T-cell (primary cell): Measurements from ENCODE around the gene ABL1. TPM values are rescaled to one million over a fixed set of nuclear protein-coding genes. Genes with fewer than 3 reads are reported as not detected.

Experiments used
- ATAC-seq, 4 experiments: fragments of 200-7000 bp in 3 of 4; fragments of 150-1000 bp in 1 of 4; cut with Tn5 transposase; replicated peaks in 1 of 4; 1 replicate in 3 of 4; 2 replicates in 1 of 4; pipeline ENCODE4 v1.10.0; 2021; ENCODE audit warnings: moderate library complexity in 3 of 4, mild to moderate bottlenecking in 2 of 4, moderate number of reproducible peaks in 1 of 4
- CTCF ChIA-PET, 2 donors: fragments of 300-600 bp; sonication (Branson Sonifier 250); formaldehyde crosslinking; loops; one replicate each; lab custom pipeline; 2022; ENCODE audit warnings: antibody characterized with exemption in 2 of 2; lab: Charles Lee
- POLR2A ChIA-PET, 2 donors: fragments of 300-600 bp; sonication (Branson Sonifier 250); formaldehyde crosslinking; loops; one replicate each; lab custom pipeline; 2022; ENCODE audit warnings: antibody characterized with exemption in 2 of 2; lab: Charles Lee
- DNase-seq, 35 experiments: peaks; one replicate each; pipeline versions ENCODE4 v3.0.0 to v3.0.0-alpha.2; 2013 to 2023
- H3K27ac ChIP-seq: one replicate; pipeline ENCODE4 v1.5.1; 2013; ENCODE audit warnings: low read length
- H3K27me3 ChIP-seq, 2 experiments: replicated peaks in 1 of 2; 1 replicate in 1 of 2; 2 replicates in 1 of 2; pipeline versions ENCODE4 v1.6.1 to v1.7.0; 2013; ENCODE audit warnings: low read length in 1 of 2, mixed read lengths in 1 of 2; ENCODE audit not compliant: control insufficient read depth in 2 of 2, insufficient read depth in 2 of 2; ENCODE audit errors: extremely low read depth in 1 of 2
- H3K36me3 ChIP-seq, 2 donors: 1 replicate in 1 of 2; 2 replicates in 1 of 2; pipeline versions ENCODE4 v1.6.1 to v1.7.0; 2013; ENCODE audit warnings: low read length in 1 of 2; ENCODE audit not compliant: control insufficient read depth in 2 of 2, insufficient read depth in 1 of 2; ENCODE audit errors: extremely low read depth in 1 of 2
- H3K4me1 ChIP-seq, 2 experiments: 1 replicate in 1 of 2; 2 replicates in 1 of 2; pipeline versions ENCODE4 v1.6.1 to v1.7.0; 2013; ENCODE audit warnings: low read length in 2 of 2, mixed read lengths in 1 of 2; ENCODE audit not compliant: insufficient read depth in 2 of 2, control insufficient read depth in 1 of 2; ENCODE audit errors: extremely low read depth in 1 of 2
- H3K4me3 ChIP-seq, 2 donors: 1 replicate in 1 of 2; 2 replicates in 1 of 2; pipeline versions ENCODE4 v1.5.1 to v1.7.0; 2013; ENCODE audit warnings: mild to moderate bottlenecking in 2 of 2, low read length in 1 of 2, moderate library complexity in 1 of 2; ENCODE audit not compliant: control insufficient read depth in 1 of 2; ENCODE audit errors: extremely low read depth in 1 of 2
- H3K9me3 ChIP-seq: 2 replicates; pipeline ENCODE4 v1.7.0; 2013
- H3K27ac Mint-ChIP-seq, 2 donors: one replicate each; pipeline ENCODE4 v1.8.0; 2020 to 2021; ENCODE audit warnings: mild to moderate bottlenecking in 2 of 2, mixed read lengths in 2 of 2
- H3K27me3 Mint-ChIP-seq, 2 donors: one replicate each; pipeline ENCODE4 v1.8.0; 2021 to 2022; ENCODE audit warnings: mixed read lengths in 2 of 2
- H3K36me3 Mint-ChIP-seq: one replicate; pipeline ENCODE4 v1.8.0; 2021; ENCODE audit warnings: mixed read lengths
- H3K4me1 Mint-ChIP-seq, 3 donors: one replicate each; pipeline ENCODE4 v1.8.0; 2020 to 2022; ENCODE audit warnings: mixed read lengths in 3 of 3, mild to moderate bottlenecking in 1 of 3
- H3K4me3 Mint-ChIP-seq, 3 donors: one replicate each; pipeline ENCODE4 v1.8.0; 2020 to 2022; ENCODE audit warnings: mild to moderate bottlenecking in 3 of 3, mixed read lengths in 3 of 3, moderate library complexity in 3 of 3
- H3K9me3 Mint-ChIP-seq, 3 donors: one replicate each; pipeline ENCODE4 v1.8.0; 2020 to 2022; ENCODE audit warnings: mixed read lengths in 3 of 3
- WGBS: methylation state at CpG from one replicate; pipeline ENCODE4 v1.1.5; 2013; ENCODE audit warnings: missing lambda C conversion rate; ENCODE audit not compliant: insufficient coverage; 5-methylcytosine and 5-hydroxymethylcytosine counted together
- total RNA-seq, 35 experiments: library from RNA in 6 of 35; stranded (reverse) in 6 of 35; fragments of 120-200 nt in 1 of 35; gene quantifications; one replicate each; pipeline versions ENCODE4 v1.2.1 to v1.2.4 and lab custom pipeline; 2013 to 2026

Gene ABL1
- total RNA-seq, 5 donors from 2014 or later (not counting 1 experiment from before 2014, with no cell fraction given): 33.3 to 40.0 (median 37.7) TPM

- no peaks in the 10 kb centered on the region for H3K9me3 ChIP-seq
- H3K36me3 Mint-ChIP-seq: peaks cover 10% of the 10 kb centered on the region
- H3K27ac ChIP-seq: no peak overlapping the region
- POLR2A ChIA-PET: interaction anchor here in 1 of 2 donors (0.7 kb wide), 1 partner anchor 13 kb away, joined by 9 read pairs; no protein-coding TSS in a partner anchor
- H3K27ac Mint-ChIP-seq: no peak overlapping the region
- H3K4me1 Mint-ChIP-seq: peaks cover 0 to 5% (median 4%) of the 10 kb centered on the region in 3 donors
- H3K4me3 Mint-ChIP-seq: no peak overlapping the region
- WGBS: 91% methylated on average over 5 of the region's 7 CpGs
- H3K4me1 ChIP-seq: no peaks in the 10 kb centered on the region
- no peaks in the 10 kb centered on the region for H3K27me3 Mint-ChIP-seq
- H3K4me3 ChIP-seq: no peak overlapping the region
- no peaks in the 10 kb centered on the region for H3K27me3 ChIP-seq
- H3K9me3 Mint-ChIP-seq: no peaks in the 10 kb centered on the region
- peaks cover 5 to 19% of the 10 kb centered on the region in 2 donors for H3K36me3 ChIP-seq
- CTCF ChIA-PET: no interaction called here
- DNase-seq (no peak), ATAC-seq (no peak)
These were observed 17.7 kb downstream of the ABL1 start for GRCh38 chr9:130852801-130853200.

- no CpG with 5 or more reads among the region's 8 CpGs for WGBS
- ChIA-PET POLR2A (no interaction called here), CTCF (no interaction called here)
- Mint-ChIP-seq H3K27me3 (no peaks in the 10 kb centered on the region), H3K4me3 (no peak overlapping the region), H3K9me3 (no peaks in the 10 kb centered on the region), H3K27ac (no peak overlapping the region), H3K36me3 (peaks cover 10% of the 10 kb centered on the region), H3K4me1 (peaks cover 0 to 5% (median 4%) of the 10 kb centered on the region in 3 donors)
- Histone ChIP-seq H3K36me3 (peaks cover 5 to 27% of the 10 kb centered on the region in 2 donors), H3K4me1 (no peaks in the 10 kb centered on the region), H3K4me3 (no peak overlapping the region), H3K9me3 (no peaks in the 10 kb centered on the region), H3K27ac (no peak overlapping the region), H3K27me3 (no peaks in the 10 kb centered on the region)
- ATAC-seq (no peak), DNase-seq (no peak)
These were observed 19.0 kb downstream of the ABL1 start for GRCh38 chr9:130854092-130854491.

- H3K36me3 Mint-ChIP-seq: peaks cover 10% of the 10 kb centered on the region
- Histone ChIP-seq H3K4me3 (no peak overlapping the region), H3K9me3 (no peaks in the 10 kb centered on the region), H3K36me3 (peaks cover 5 to 27% of the 10 kb centered on the region in 2 donors), H3K27ac (no peak overlapping the region), H3K27me3 (no peaks in the 10 kb centered on the region), H3K4me1 (no peaks in the 10 kb centered on the region)
- H3K27ac Mint-ChIP-seq: no peak overlapping the region
- H3K4me1 Mint-ChIP-seq: peaks cover 0 to 4% (median 2%) of the 10 kb centered on the region in 3 donors
- 93% methylated on average over 8 of the region's 9 CpGs for WGBS
- POLR2A ChIA-PET: no interaction called here
- no peak overlapping the region for H3K4me3 Mint-ChIP-seq
- CTCF ChIA-PET: no interaction called here
- H3K27me3 Mint-ChIP-seq: no peaks in the 10 kb centered on the region
- no peaks in the 10 kb centered on the region for H3K9me3 Mint-ChIP-seq
- ATAC-seq (no peak), DNase-seq (no peak)
These were observed 19.8 kb downstream of the ABL1 start for GRCh38 chr9:130854835-130855234.

GRCh38 chr9:130856474-130856873 is 21.4 kb downstream of the ABL1 start:
- ChIA-PET POLR2A (no interaction called here), CTCF (no interaction called here)
- Mint-ChIP-seq H3K27ac (no peak overlapping the region), H3K36me3 (peaks cover 10% of the 10 kb centered on the region), H3K9me3 (no peaks in the 10 kb centered on the region), H3K27me3 (no peaks in the 10 kb centered on the region), H3K4me3 (no peak overlapping the region), H3K4me1 (no peaks in the 10 kb centered on the region)
- 98% methylated on average over 5 of the region's 8 CpGs for WGBS
- no peaks in the 10 kb centered on the region for H3K4me1 ChIP-seq
- H3K27ac ChIP-seq: no peak overlapping the region
- no peaks in the 10 kb centered on the region for H3K9me3 ChIP-seq
- H3K4me3 ChIP-seq: no peak overlapping the region
- no peaks in the 10 kb centered on the region for H3K27me3 ChIP-seq
- peaks cover 7 to 31% of the 10 kb centered on the region in 2 donors for H3K36me3 ChIP-seq
- DNase-seq: no peak
- ATAC-seq: no peak

GRCh38 chr9:130857864-130858738 is 23.0 kb downstream of the ABL1 start:
- no peak overlapping the region for H3K27ac Mint-ChIP-seq
- 91% methylated on average over 12 of the region's 22 CpGs for WGBS
- H3K4me3 ChIP-seq: no peak overlapping the region
- H3K4me3 Mint-ChIP-seq: no peak overlapping the region
- no peaks in the 10 kb centered on the region for H3K4me1 Mint-ChIP-seq
- no peaks in the 10 kb centered on the region for H3K4me1 ChIP-seq
- H3K9me3 ChIP-seq: no peaks in the 10 kb centered on the region
- H3K27me3 ChIP-seq: no peaks in the 10 kb centered on the region
- ATAC-seq: no peak
- peaks cover 12% of the 10 kb centered on the region for H3K36me3 Mint-ChIP-seq
- no peak for DNase-seq
- no peak overlapping the region for H3K27ac ChIP-seq
- no peaks in the 10 kb centered on the region for H3K27me3 Mint-ChIP-seq
- no peaks in the 10 kb centered on the region for H3K9me3 Mint-ChIP-seq
- ChIA-PET POLR2A (no interaction called here), CTCF (interaction anchor here in 1 of 2 donors (0.6 to 0.7 kb wide), 2 partner anchors 11 to 151 kb away, joined by 3 read pairs; no protein-coding TSS in a partner anchor)
- peaks cover 7 to 33% of the 10 kb centered on the region in 2 donors for H3K36me3 ChIP-seq

- ATAC-seq (no peak), DNase-seq (no peak)
- Histone ChIP-seq H3K4me3 (no peak overlapping the region), H3K36me3 (peaks cover 7 to 40% of the 10 kb centered on the region in 2 donors), H3K27ac (no peak overlapping the region), H3K4me1 (no peaks in the 10 kb centered on the region), H3K9me3 (no peaks in the 10 kb centered on the region), H3K27me3 (no peaks in the 10 kb centered on the region)
- Mint-ChIP-seq H3K4me1 (no peaks in the 10 kb centered on the region), H3K27ac (no peak overlapping the region), H3K36me3 (peaks cover 17% of the 10 kb centered on the region), H3K4me3 (no peak overlapping the region), H3K27me3 (no peaks in the 10 kb centered on the region), H3K9me3 (no peaks in the 10 kb centered on the region)
- 90% methylated on average over 19 of the region's 20 CpGs for WGBS
- ChIA-PET POLR2A (no interaction called here), CTCF (interaction anchor here (0.6 to 0.9 kb wide), 3 partner anchors 12 to 152 kb away, joined by 3 read pairs; no protein-coding TSS in a partner anchor)
These were observed 24.0 kb downstream of the ABL1 start for GRCh38 chr9:130858739-130859705.
